Panc1 (cell line): ENCODE results near the gene CCNB1IP1.

Source experiments
- POLR2AphosphoS5 ChIP-seq: IDR thresholded peaks from 2 replicates; pipeline ENCODE4 v1.6.1; 2012; ENCODE audit warnings: mild to moderate bottlenecking, low read depth, low read length, moderate library complexity
- REST ChIP-seq, 2 experiments: IDR thresholded peaks; 2 replicates each; pipeline ENCODE4 v1.6.1; 2011 to 2012; ENCODE audit warnings: low read depth in 2 of 2, control low read depth in 1 of 2, low read length in 1 of 2, mild to moderate bottlenecking in 1 of 2, moderate library complexity in 1 of 2; ENCODE audit not compliant: insufficient read depth in 1 of 2
- SIN3A ChIP-seq: IDR thresholded peaks from 2 replicates; pipeline ENCODE4 v1.6.1; 2012; ENCODE audit warnings: low read depth, mild to moderate bottlenecking, low read length, moderate library complexity, borderline replicate concordance; ENCODE audit not compliant: insufficient read depth
- TCF7L2 ChIP-seq: IDR thresholded peaks from 2 replicates; pipeline ENCODE4 v1.6.1; 2011; ENCODE audit warnings: mild to moderate bottlenecking, low read depth, low read length, inconsistent platforms
- TF ChIP-seq, protein P1 (sequence below): fragments of 450-650 bp; IDR thresholded peaks from 2 replicates; pipeline ENCODE4 v1.5.1; 2017; ENCODE audit warnings: mild to moderate bottlenecking

DNA sequence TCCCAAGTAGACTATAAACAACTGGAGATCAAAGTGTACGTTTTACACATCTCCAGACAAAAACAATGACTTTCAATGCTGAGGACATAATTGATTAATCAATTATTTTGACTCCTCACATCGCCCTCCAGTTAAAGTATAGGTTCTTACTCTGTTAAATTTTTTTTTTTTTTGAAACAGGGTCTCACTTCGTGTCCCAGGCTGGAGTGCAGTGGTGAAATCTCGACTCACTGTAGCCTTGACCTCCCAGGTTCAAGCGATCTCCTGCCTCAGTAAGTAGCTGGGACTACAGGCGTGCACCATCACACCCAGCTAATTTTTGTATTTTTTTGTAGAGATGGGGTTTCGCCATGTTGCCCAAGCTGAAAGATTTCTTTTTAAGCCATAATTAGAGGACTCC lies 938 bp upstream of the CCNB1IP1 start:
- TF ChIP-seq, protein P1, sequence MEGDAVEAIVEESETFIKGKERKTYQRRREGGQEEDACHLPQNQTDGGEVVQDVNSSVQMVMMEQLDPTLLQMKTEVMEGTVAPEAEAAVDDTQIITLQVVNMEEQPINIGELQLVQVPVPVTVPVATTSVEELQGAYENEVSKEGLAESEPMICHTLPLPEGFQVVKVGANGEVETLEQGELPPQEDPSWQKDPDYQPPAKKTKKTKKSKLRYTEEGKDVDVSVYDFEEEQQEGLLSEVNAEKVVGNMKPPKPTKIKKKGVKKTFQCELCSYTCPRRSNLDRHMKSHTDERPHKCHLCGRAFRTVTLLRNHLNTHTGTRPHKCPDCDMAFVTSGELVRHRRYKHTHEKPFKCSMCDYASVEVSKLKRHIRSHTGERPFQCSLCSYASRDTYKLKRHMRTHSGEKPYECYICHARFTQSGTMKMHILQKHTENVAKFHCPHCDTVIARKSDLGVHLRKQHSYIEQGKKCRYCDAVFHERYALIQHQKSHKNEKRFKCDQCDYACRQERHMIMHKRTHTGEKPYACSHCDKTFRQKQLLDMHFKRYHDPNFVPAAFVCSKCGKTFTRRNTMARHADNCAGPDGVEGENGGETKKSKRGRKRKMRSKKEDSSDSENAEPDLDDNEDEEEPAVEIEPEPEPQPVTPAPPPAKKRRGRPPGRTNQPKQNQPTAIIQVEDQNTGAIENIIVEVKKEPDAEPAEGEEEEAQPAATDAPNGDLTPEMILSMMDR = no peak
- TF ChIP-seq TCF7L2 (no peak), REST (IDR thresholded peaks at IDR 0.05; ENCODE audit: insufficient read depth in 1 of 2, low read depth in 2 of 2, low read length in 1 of 2) (no peak), SIN3A (no peak), POLR2AphosphoS5 (no peak)
